ENCODE results near the gene AMBP. TPM values are rescaled to one million over a fixed set of nuclear protein-coding genes. Genes with fewer than 3 reads are reported as not detected.

The AMBP gene
- total and polyA plus RNA-seq, 2 of the 13 experiments (the other 11 are each of a cell fraction or from before 2014, with no cell fraction given), result 1,510 to 2,580 TPM

GRCh38 chr9:114080773-114081440, 2.8 kb upstream of the AMBP start (continued):
- TF ChIP-seq, protein P1, sequence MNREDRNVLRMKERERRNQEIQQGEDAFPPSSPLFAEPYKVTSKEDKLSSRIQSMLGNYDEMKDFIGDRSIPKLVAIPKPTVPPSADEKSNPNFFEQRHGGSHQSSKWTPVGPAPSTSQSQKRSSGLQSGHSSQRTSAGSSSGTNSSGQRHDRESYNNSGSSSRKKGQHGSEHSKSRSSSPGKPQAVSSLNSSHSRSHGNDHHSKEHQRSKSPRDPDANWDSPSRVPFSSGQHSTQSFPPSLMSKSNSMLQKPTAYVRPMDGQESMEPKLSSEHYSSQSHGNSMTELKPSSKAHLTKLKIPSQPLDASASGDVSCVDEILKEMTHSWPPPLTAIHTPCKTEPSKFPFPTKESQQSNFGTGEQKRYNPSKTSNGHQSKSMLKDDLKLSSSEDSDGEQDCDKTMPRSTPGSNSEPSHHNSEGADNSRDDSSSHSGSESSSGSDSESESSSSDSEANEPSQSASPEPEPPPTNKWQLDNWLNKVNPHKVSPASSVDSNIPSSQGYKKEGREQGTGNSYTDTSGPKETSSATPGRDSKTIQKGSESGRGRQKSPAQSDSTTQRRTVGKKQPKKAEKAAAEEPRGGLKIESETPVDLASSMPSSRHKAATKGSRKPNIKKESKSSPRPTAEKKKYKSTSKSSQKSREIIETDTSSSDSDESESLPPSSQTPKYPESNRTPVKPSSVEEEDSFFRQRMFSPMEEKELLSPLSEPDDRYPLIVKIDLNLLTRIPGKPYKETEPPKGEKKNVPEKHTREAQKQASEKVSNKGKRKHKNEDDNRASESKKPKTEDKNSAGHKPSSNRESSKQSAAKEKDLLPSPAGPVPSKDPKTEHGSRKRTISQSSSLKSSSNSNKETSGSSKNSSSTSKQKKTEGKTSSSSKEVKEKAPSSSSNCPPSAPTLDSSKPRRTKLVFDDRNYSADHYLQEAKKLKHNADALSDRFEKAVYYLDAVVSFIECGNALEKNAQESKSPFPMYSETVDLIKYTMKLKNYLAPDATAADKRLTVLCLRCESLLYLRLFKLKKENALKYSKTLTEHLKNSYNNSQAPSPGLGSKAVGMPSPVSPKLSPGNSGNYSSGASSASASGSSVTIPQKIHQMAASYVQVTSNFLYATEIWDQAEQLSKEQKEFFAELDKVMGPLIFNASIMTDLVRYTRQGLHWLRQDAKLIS (CRISPR knock-in tag; IDR thresholded peaks at IDR 0.05), result 0 out of 2 replicates have a peak, but pooled peaks have one; percentile 15
- TF ChIP-seq ZNF441 (CRISPR knock-in tag; IDR thresholded peaks at IDR 0.05; ENCODE audit: borderline replicate concordance) (no peak), ZNF619 (CRISPR knock-in tag; IDR thresholded peaks at IDR 0.05) (no peak), ZFP1 (CRISPR knock-in tag; IDR thresholded peaks at IDR 0.05) (peak; percentile 73; the same call in 1 of the 2 replicates), TAF1 (CRISPR knock-in tag; IDR thresholded peaks at IDR 0.05) (peak; percentile 41; the same call in 1 of the 2 replicates), HNRNPL (IDR thresholded peaks at IDR 0.05; ENCODE audit: low read depth, low read length) (no peak), HIC2 (CRISPR knock-in tag; IDR thresholded peaks at IDR 0.05; ENCODE audit: low read depth) (no peak; the same call in 1 of the 2 replicates), KDM5A (IDR thresholded peaks at IDR 0.05; ENCODE audit: borderline replicate concordance, low read length) (peak; percentile 55; the same call in 1 of the 2 replicates), ZSCAN30 (CRISPR knock-in tag; IDR thresholded peaks at IDR 0.05) (no peak), TBX3 (IDR thresholded peaks at IDR 0.05; ENCODE audit: borderline replicate concordance) (peak; percentile 27; the same call in 1 of the 2 replicates), KLF16 (CRISPR knock-in tag; IDR thresholded peaks at IDR 0.05) (peak in 1 of 2 experiments; percentile 86; a peak in 2 of 4 replicates), POLR2AphosphoS2 (IDR thresholded peaks at IDR 0.05; ENCODE audit: low read depth, low read length) (no peak; the same call in 1 of the 2 replicates), ZNF672 (CRISPR knock-in tag; IDR thresholded peaks at IDR 0.05) (no peak), PATZ1 (CRISPR knock-in tag; IDR thresholded peaks at IDR 0.05) (peak; percentile 97), ZFP62 (CRISPR knock-in tag; IDR thresholded peaks at IDR 0.05) (no peak), GLI4 (CRISPR knock-in tag; IDR thresholded peaks at IDR 0.05; ENCODE audit: borderline replicate concordance) (no peak), ZNF275 (CRISPR knock-in tag; IDR thresholded peaks at IDR 0.05; ENCODE audit: borderline replicate concordance) (no peak), PHB2 (IDR thresholded peaks at IDR 0.05; ENCODE audit: partially characterized antibody) (no peak), RBFOX2 (IDR thresholded peaks at IDR 0.05; ENCODE audit: low read depth, low read length) (no peak)
- TF ChIP-seq, protein P2, sequence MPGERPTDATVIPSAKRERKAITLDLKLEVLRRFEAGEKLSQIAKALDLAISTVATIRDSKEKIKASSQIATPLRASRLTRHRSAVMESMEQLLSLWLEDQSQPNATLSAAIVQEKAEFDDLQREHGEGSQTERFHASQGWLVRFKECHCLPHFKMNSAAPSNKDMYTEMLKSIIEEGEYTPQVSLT (CRISPR knock-in tag; IDR thresholded peaks at IDR 0.05; ENCODE audit: borderline replicate concordance, low read depth), result peak; percentile 54; the same call in 1 of the 2 replicates
